HepG2 (cell line): ENCODE measurements around the gene DHRS13.

Experiments used
- FOXA1 ChIP-seq, 2 experiments: fragments of 450-650 bp in 1 of 2; sonication (generic) in 1 of 2; formaldehyde crosslinking in 1 of 2; IDR thresholded peaks; 2 replicates each; pipeline versions ENCODE4 v1.4.0 to v1.6.1; 2016 to 2020; ENCODE audit warnings: missing genetic modification reagents in 1 of 2
- YY1 ChIP-seq: IDR thresholded peaks from 2 replicates; pipeline ENCODE4 v1.6.1; 2011; ENCODE audit warnings: low read length, low read depth, moderate library complexity, mild to moderate bottlenecking; ENCODE audit not compliant: insufficient read depth, insufficient replicate concordance

DNA sequence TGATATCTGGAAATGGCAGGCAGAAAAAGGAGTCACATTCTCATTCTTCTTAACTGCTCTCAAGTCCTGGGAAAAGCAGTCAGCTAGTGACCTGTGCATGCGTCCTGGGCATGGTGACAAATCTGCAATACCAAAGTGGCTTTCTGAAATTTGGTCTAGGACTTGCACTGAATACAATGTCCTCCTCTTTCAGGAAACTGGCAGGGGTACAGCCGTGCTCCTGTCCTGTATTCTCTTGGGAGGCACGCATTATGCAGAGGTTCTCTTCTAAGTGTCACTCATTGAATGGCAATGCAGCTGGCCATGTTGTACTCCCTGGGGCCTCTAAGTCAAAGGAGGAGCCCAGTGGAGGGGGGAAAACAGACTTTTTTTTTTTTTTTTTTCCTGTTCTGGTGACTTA, 37.8 kb upstream of the DHRS13 start:
- TF ChIP-seq YY1 = no peak
- TF ChIP-seq FOXA1 (IDR thresholded peaks at IDR 0.05) = no peak
- TF ChIP-seq FOXA1 (CRISPR knock-in tag; IDR thresholded peaks at IDR 0.05) = no peak
